Smooth muscle cell (in vitro differentiated cells): Measurements from ENCODE around the gene RPS6KL1. TPM values are rescaled to one million over a fixed set of nuclear protein-coding genes. Genes with fewer than 3 reads are reported as not detected.
"Not testable (repeated sequence)": the region's sequence is repeated elsewhere in the genome, so short reads cannot be mapped to it uniquely, and the experiment has no call there.

Source experiments
- DNase-seq: peaks from one replicate; lab custom pipeline; 2025; ENCODE audit not compliant: unreplicated experiment; lab: John Stamatoyannopoulos, UW
- H2AFZ ChIP-seq: fragments of 200-600 bp; sonication (generic); 2 replicates; pipeline ENCODE4 v1.6.0; 2016; ENCODE audit warnings: antibody characterized with exemption, low read depth, mild to moderate bottlenecking
- H3F3A ChIP-seq: fragments of 200-600 bp; sonication (generic); 2 replicates; pipeline ENCODE4 v1.6.0; 2017; ENCODE audit warnings: antibody characterized with exemption, low read depth
- H3K27ac ChIP-seq: fragments of 200-600 bp; sonication (generic); 2 replicates; pipeline ENCODE4 v1.5.1; 2016; ENCODE audit warnings: low read depth, mild to moderate bottlenecking
- H3K27me3 ChIP-seq: fragments of 200-600 bp; sonication (generic); 2 replicates; pipeline ENCODE4 v1.6.1; 2016; ENCODE audit warnings: low read depth, mild to moderate bottlenecking
- H3K36me3 ChIP-seq: fragments of 200-600 bp; sonication (generic); 2 replicates; pipeline ENCODE4 v1.5.1; 2016; ENCODE audit warnings: low read depth
- H3K4me1 ChIP-seq: fragments of 200-600 bp; sonication (generic); 2 replicates; pipeline ENCODE4 v1.5.1; 2016; ENCODE audit warnings: low read depth
- H3K4me2 ChIP-seq: fragments of 200-600 bp; sonication (generic); 2 replicates; pipeline ENCODE4 v1.6.0; 2016; ENCODE audit warnings: mild to moderate bottlenecking
- H3K4me3 ChIP-seq: fragments of 200-600 bp; sonication (generic); 2 replicates; pipeline ENCODE4 v1.5.1; 2016; ENCODE audit warnings: mild to moderate bottlenecking
- H3K79me2 ChIP-seq: fragments of 200-600 bp; sonication (generic); 2 replicates; pipeline ENCODE4 v1.6.0; 2016; ENCODE audit warnings: low read depth, mild to moderate bottlenecking
- H3K9ac ChIP-seq: fragments of 200-600 bp; sonication (generic); 2 replicates; pipeline ENCODE4 v1.6.0; 2016; ENCODE audit warnings: low read depth
- H3K9me3 ChIP-seq: fragments of 200-600 bp; sonication (generic); replicated peaks from 2 replicates; pipeline ENCODE4 v1.5.1; 2016; ENCODE audit warnings: low read depth
- H4K20me1 ChIP-seq: fragments of 200-600 bp; sonication (generic); 2 replicates; pipeline ENCODE4 v1.6.0; 2016; ENCODE audit warnings: low read depth
- CTCF ChIP-seq: fragments of 200-600 bp; sonication (generic); IDR thresholded peaks from 2 replicates; pipeline ENCODE4 v1.5.1; 2017; ENCODE audit warnings: borderline replicate concordance, mild to moderate bottlenecking, antibody characterized with exemption; ENCODE audit not compliant: insufficient read depth, poor library complexity, severe bottlenecking
- WGBS: methylation state at CpG from one replicate; pipeline ENCODE4 v1.1.7; 2016; ENCODE audit warnings: low lambda C conversion rate; 5-methylcytosine and 5-hydroxymethylcytosine counted together
- polyA plus RNA-seq: library from polyadenylated mRNA; unstranded; fragments of >200 nt; fragmentation: Nextera tagmentation; extraction: Ambion mirVana; gene quantifications from 2 replicates; pipeline ENCODE4 v1.2.1, GENCODE V29; 2016
- total RNA-seq: library from RNA; depleted of rRNA; stranded (reverse); fragments of >200 nt; gene quantifications from 2 replicates; pipeline ENCODE4 v1.2.3, GENCODE V29; 2014

RPS6KL1 gene
- total and polyA plus RNA-seq, 2 experiments from 2014 or later, result not detected

- no peaks in the 10 kb centered on the region for H3K27me3 ChIP-seq
- no peaks in the 10 kb centered on the region for H3K36me3 ChIP-seq
- no peaks in the 10 kb centered on the region for H4K20me1 ChIP-seq
- H3K79me2 ChIP-seq, result no peaks in the 10 kb centered on the region
- H3K9ac ChIP-seq, result no peak overlapping the region
- H3K27ac ChIP-seq, result no peak overlapping the region
- no peak for DNase-seq
- TF ChIP-seq CTCF, result no peak
- H3F3A ChIP-seq, result peaks cover 9% of the 10 kb centered on the region
- no peak overlapping the region for H3K4me2 ChIP-seq
- 97% methylated on average over 11 of the region's 11 CpGs for whole genome bisulfite sequencing
- H3K4me1 ChIP-seq, result no peaks in the 10 kb centered on the region
- no peak overlapping the region for H2AFZ ChIP-seq
- no peaks in the 10 kb centered on the region for H3K9me3 ChIP-seq
- no peak overlapping the region for H3K4me3 ChIP-seq
Measured at GRCh38 chr14:74936151-74936550, 13.1 kb upstream of the RPS6KL1 start.

- 93% methylated on average over 9 of the region's 9 CpGs for WGBS
- H3K4me2 ChIP-seq, result no peak overlapping the region
- no peaks in the 10 kb centered on the region for H3K36me3 ChIP-seq
- no peaks in the 10 kb centered on the region for H3K9me3 ChIP-seq
- H4K20me1 ChIP-seq, result no peaks in the 10 kb centered on the region
- H3K9ac ChIP-seq, result no peak overlapping the region
- H3K27ac ChIP-seq, result no peak overlapping the region
- no peaks in the 10 kb centered on the region for H3K79me2 ChIP-seq
- H3K27me3 ChIP-seq, result no peaks in the 10 kb centered on the region
- no peak overlapping the region for H2AFZ ChIP-seq
- TF ChIP-seq CTCF, result no peak
- no peaks in the 10 kb centered on the region for H3K4me1 ChIP-seq
- H3K4me3 ChIP-seq, result no peak overlapping the region
- peaks cover 7% of the 10 kb centered on the region for H3F3A ChIP-seq
- DNase-seq, result no peak
Measured at GRCh38 chr14:74935360-74935680, 12.3 kb upstream of the RPS6KL1 start.

GRCh38 chr14:74934476-74935359 lies 11.7 kb upstream of the RPS6KL1 start:
- Histone ChIP-seq H3K9ac (no peak overlapping the region), H3K4me3 (no peak overlapping the region), H3K4me1 (no peaks in the 10 kb centered on the region), H3K4me2 (no peak overlapping the region), H3F3A (peaks cover 5% of the 10 kb centered on the region), H3K27ac (no peak overlapping the region), H3K79me2 (no peaks in the 10 kb centered on the region), H3K36me3 (no peaks in the 10 kb centered on the region), H3K9me3 (no peaks in the 10 kb centered on the region), H4K20me1 (no peaks in the 10 kb centered on the region), H3K27me3 (no peaks in the 10 kb centered on the region), H2AFZ (no peak overlapping the region)
- no peak for DNase-seq
- TF ChIP-seq CTCF, result no peak
- 68% methylated on average over 25 of the region's 26 CpGs for WGBS

- Histone ChIP-seq H3F3A (peaks cover under 1% of the 10 kb centered on the region), H4K20me1 (no peaks in the 10 kb centered on the region), H3K9ac (no peak overlapping the region), H3K27me3 (no peaks in the 10 kb centered on the region), H2AFZ (no peak overlapping the region), H3K79me2 (no peaks in the 10 kb centered on the region), H3K27ac (no peak overlapping the region), H3K9me3 (no peaks in the 10 kb centered on the region), H3K36me3 (no peaks in the 10 kb centered on the region), H3K4me1 (no peaks in the 10 kb centered on the region), H3K4me2 (no peak overlapping the region), H3K4me3 (no peak overlapping the region)
- WGBS, result 76% methylated on average over 4 of the region's 4 CpGs
- DNase-seq, result no peak
- no peak for TF ChIP-seq CTCF
Measured at GRCh38 chr14:74934041-74934440, 11.0 kb upstream of the RPS6KL1 start.

- not testable (repeated sequence) for H3F3A ChIP-seq, H3K4me3 ChIP-seq, H3K9ac ChIP-seq, H3K4me1 ChIP-seq, H3K27ac ChIP-seq, DNase-seq, H3K36me3 ChIP-seq, H3K4me2 ChIP-seq, H3K27me3 ChIP-seq, H2AFZ ChIP-seq, H3K79me2 ChIP-seq, H4K20me1 ChIP-seq, H3K9me3 ChIP-seq
- 96% methylated on average over 4 of the region's 4 CpGs for WGBS
Measured at GRCh38 chr14:74932936-74933335, 9.9 kb upstream of the RPS6KL1 start.
